ENCODE measurements around the gene NME9. TPM values are rescaled to one million over a fixed set of nuclear protein-coding genes. Genes with fewer than 3 reads are reported as not detected.

Gene NME9
- total RNA-seq, 4 donors from 2014 or later, result 1.3 to 5.0 TPM; not detected in 2

DNA sequence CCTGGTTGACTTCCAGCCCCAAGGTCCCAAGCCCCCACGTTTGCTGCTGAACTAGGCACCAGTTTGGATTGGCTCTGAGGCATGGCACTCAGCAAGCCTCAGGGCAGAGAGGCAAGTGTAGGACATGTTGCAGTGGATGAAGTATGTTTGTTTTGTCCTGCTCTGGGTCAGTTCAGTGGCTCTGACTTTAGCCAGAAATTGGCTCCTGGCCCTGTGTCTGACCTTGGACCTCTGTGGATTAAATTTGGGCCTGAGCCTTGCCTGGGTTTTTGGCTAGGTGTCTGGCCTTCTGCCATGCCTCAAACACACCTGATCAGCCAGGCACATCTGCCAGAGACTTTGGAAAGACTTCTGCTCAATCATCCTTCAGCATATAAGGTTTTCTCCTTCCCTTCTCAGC, 15.1 kb upstream of the NME9 start:
- Histone ChIP-seq H3K4me3 (no peak overlapping the region), H3K27ac (no peak overlapping the region), H3K36me3 (no peaks in the 10 kb centered on the region), H3K9me3 (no peaks in the 10 kb centered on the region), H3K27me3 (no peaks in the 10 kb centered on the region), H3K4me1 (no peaks in the 10 kb centered on the region)
- DNase-seq, result no peak
- intact Hi-C loops (cut with DNase I; ENCODE audit: low total_unique reads), result no loop called here
- TF ChIP-seq POLR2A (IDR thresholded peaks at IDR 0.05), result no peak
- TF ChIP-seq, protein P1, sequence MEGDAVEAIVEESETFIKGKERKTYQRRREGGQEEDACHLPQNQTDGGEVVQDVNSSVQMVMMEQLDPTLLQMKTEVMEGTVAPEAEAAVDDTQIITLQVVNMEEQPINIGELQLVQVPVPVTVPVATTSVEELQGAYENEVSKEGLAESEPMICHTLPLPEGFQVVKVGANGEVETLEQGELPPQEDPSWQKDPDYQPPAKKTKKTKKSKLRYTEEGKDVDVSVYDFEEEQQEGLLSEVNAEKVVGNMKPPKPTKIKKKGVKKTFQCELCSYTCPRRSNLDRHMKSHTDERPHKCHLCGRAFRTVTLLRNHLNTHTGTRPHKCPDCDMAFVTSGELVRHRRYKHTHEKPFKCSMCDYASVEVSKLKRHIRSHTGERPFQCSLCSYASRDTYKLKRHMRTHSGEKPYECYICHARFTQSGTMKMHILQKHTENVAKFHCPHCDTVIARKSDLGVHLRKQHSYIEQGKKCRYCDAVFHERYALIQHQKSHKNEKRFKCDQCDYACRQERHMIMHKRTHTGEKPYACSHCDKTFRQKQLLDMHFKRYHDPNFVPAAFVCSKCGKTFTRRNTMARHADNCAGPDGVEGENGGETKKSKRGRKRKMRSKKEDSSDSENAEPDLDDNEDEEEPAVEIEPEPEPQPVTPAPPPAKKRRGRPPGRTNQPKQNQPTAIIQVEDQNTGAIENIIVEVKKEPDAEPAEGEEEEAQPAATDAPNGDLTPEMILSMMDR (IDR thresholded peaks at IDR 0.05), result no peak

DNA sequence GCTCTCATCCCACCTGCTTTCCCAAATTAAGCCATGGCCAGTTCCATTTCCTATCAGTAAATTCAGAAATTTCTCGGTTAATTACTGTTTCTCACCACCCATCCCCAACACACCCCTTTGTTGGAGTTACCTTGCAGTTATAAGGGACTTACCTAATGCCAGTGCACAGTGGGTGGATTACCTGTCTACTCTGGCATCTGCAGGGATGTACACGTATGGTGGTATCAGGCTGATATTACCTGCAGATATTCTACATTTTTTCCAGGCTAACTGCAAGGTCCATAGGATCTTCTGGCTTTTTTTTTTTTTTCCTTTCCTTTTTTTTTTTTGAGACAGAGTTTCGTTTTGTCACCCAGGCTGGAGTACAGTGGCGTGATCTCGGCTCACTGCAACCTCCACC, 10.9 kb upstream of the NME9 start:
- H3K4me3 ChIP-seq, result no peak overlapping the region
- no peak for DNase-seq
- no peaks in the 10 kb centered on the region for H3K27me3 ChIP-seq
- H3K4me1 ChIP-seq, result no peaks in the 10 kb centered on the region
- no peaks in the 10 kb centered on the region for H3K36me3 ChIP-seq
- intact Hi-C loops (cut with DNase I; ENCODE audit: low total_unique reads), result no loop called here
- TF ChIP-seq POLR2A (IDR thresholded peaks at IDR 0.05), result no peak
- TF ChIP-seq, protein P1 (IDR thresholded peaks at IDR 0.05), result no peak
- no peaks in the 10 kb centered on the region for H3K9me3 ChIP-seq
- no peak overlapping the region for H3K27ac ChIP-seq

DNA sequence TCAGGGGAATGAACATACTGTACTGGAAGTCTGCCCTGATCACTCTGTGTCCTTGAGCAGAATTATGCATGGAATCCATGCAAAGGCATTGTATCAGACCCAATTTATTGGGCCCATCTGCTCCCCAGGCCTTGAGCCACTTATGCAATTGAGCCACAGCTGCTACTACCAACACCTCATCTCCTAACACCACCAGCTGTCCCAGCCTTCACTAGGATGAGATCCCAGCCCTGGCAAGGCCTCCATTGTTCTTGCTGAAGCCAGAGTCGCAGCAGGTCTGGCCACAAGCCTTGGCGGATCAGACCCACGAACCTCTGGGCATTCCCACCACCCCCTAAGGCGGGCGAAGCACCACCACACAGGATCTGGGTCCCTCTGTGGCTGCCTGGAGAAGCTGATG, 9.2 kb upstream of the NME9 start:
- H3K36me3 ChIP-seq, result no peaks in the 10 kb centered on the region
- no peaks in the 10 kb centered on the region for H3K9me3 ChIP-seq
- intact Hi-C loops (cut with DNase I; ENCODE audit: low total_unique reads), result loop anchor here (10.0 kb wide), 1 partner anchor 66 kb away; no protein-coding TSS in a partner anchor
- no peak overlapping the region for H3K4me3 ChIP-seq
- no peaks in the 10 kb centered on the region for H3K4me1 ChIP-seq
- DNase-seq, result no peak
- H3K27ac ChIP-seq, result no peak overlapping the region
- TF ChIP-seq POLR2A (IDR thresholded peaks at IDR 0.05), result no peak
- TF ChIP-seq, protein P1 (IDR thresholded peaks at IDR 0.05), result no peak
- H3K27me3 ChIP-seq, result no peaks in the 10 kb centered on the region

DNA sequence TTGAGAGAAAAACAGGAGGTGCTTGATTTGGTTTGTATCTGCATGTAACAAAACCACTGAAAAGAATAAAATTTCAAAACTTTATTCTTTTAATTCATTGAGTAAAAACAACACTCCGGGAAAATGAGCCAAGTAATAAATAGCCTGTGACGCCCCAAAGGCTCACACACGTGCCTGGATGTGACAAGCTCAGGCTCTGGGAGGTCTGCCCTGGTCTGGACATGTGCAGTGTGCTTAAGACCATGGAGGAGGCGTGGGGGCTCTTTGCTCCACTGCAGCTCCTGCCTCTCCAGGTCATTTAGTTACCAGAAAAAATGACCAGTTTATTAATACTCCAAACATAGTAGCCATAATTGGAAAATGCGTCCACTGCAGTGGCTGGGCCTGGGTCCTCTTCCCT, 8.6 kb upstream of the NME9 start:
- TF ChIP-seq, protein P1 (IDR thresholded peaks at IDR 0.05), result no peak
- no peak for TF ChIP-seq POLR2A (IDR thresholded peaks at IDR 0.05)
- intact Hi-C loops (cut with DNase I; ENCODE audit: low total_unique reads), result loop anchor here (10.0 kb wide), 1 partner anchor 67 kb away; no protein-coding TSS in a partner anchor
- Histone ChIP-seq H3K9me3 (no peaks in the 10 kb centered on the region), H3K36me3 (no peaks in the 10 kb centered on the region), H3K4me1 (no peaks in the 10 kb centered on the region), H3K27ac (no peak overlapping the region), H3K27me3 (no peaks in the 10 kb centered on the region), H3K4me3 (no peak overlapping the region)
- no peak for DNase-seq

DNA sequence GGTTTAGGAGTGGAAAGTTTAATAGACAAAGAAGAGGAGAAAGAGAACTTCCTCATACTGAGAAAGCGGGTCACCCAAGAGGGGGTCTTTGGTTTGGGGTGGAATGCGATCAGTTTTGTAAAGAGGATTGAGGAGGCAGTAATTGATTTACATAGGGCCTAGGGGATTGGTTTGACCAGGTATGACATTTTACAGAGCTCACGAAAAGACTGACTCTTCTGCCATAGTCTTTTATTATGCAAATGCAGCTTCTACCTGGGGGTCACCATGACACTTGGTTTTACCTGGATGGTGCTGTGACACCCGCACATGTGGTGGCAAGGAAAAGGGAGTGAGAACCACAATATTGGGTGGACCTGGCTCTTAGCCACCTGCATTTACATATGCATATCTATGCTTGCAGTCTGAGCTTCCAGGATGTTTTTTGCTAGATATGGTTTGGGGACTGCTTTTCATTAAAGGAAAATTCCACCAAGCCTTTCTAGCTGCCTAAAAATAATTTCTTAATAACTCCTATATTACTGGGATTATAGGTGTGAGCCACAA, 6.9 kb upstream of the NME9 start:
- DNase-seq, result no peak
- intact Hi-C loops (cut with DNase I; ENCODE audit: low total_unique reads), result loop anchor here (10.0 kb wide), 1 partner anchor 68 kb away; no protein-coding TSS in a partner anchor
- H3K9me3 ChIP-seq, result no peaks in the 10 kb centered on the region
- TF ChIP-seq POLR2A (IDR thresholded peaks at IDR 0.05), result no peak
- TF ChIP-seq, protein P1 (IDR thresholded peaks at IDR 0.05), result no peak
- no peaks in the 10 kb centered on the region for H3K27me3 ChIP-seq
- H3K4me3 ChIP-seq, result no peak overlapping the region
- no peak overlapping the region for H3K27ac ChIP-seq
- no peaks in the 10 kb centered on the region for H3K36me3 ChIP-seq
- no peaks in the 10 kb centered on the region for H3K4me1 ChIP-seq

All from uterus (tissue), 4 donors.